Activated CD8-positive, alpha-beta T cell treated with anti-CD3 and anti-CD28 coated beads for 36 hours (primary cell): Measurements from ENCODE around the gene WDR5B. TPM values are rescaled to one million over a fixed set of nuclear protein-coding genes. Genes with fewer than 3 reads are reported as not detected.

ENCODE experiments used
- ATAC-seq: fragments of 200-7000 bp; cut with Tn5 transposase; one replicate; pipeline ENCODE4 v1.10.0; 2021; ENCODE audit warnings: mild to moderate bottlenecking, moderate library complexity
- CTCF ChIA-PET: fragments of 350-600 bp; sonication (Branson Sonifier 250); formaldehyde crosslinking; loops from one replicate; lab custom pipeline; 2021; ENCODE audit warnings: antibody characterized with exemption; lab: Charles Lee
- POLR2A ChIA-PET: fragments of 350-600 bp; sonication (Branson Sonifier 250); formaldehyde crosslinking; loops from one replicate; lab custom pipeline; 2021; ENCODE audit warnings: antibody characterized with exemption; lab: Charles Lee
- DNase-seq: peaks from one replicate; pipeline ENCODE4 v3.0.0-alpha.2; 2020
- H3K27ac Mint-ChIP-seq: one replicate; pipeline ENCODE4 v1.8.0; 2021; ENCODE audit warnings: mild to moderate bottlenecking, mixed read lengths
- H3K27me3 Mint-ChIP-seq: one replicate; pipeline ENCODE4 v1.8.0; 2021; ENCODE audit warnings: mixed read lengths
- H3K36me3 Mint-ChIP-seq: one replicate; pipeline ENCODE4 v1.8.0; 2021; ENCODE audit warnings: low read depth, mixed read lengths
- H3K4me1 Mint-ChIP-seq: one replicate; pipeline ENCODE4 v1.8.0; 2021; ENCODE audit warnings: low read depth, mixed read lengths
- H3K4me3 Mint-ChIP-seq: one replicate; pipeline ENCODE4 v1.8.0; 2021; ENCODE audit warnings: mild to moderate bottlenecking, moderate library complexity, mixed read lengths
- H3K9me3 Mint-ChIP-seq: one replicate; pipeline ENCODE4 v1.8.0; 2021; ENCODE audit warnings: mixed read lengths
- intact Hi-C: fragments of 100-400 bp; cut with micrococcal nuclease; formaldehyde crosslinking; loops from one replicate; pipeline ENCODE4 v1.10.0; 2022
- total RNA-seq, 2 experiments: library from RNA; stranded (reverse); gene quantifications; one replicate each; pipeline ENCODE4 v1.2.3, GENCODE V29; 2021
- TF ChIP-seq, protein P1 (sequence below): fragments of 200-600 bp; IDR thresholded peaks from one replicate; pipeline ENCODE4 v1.8.0; 2022; ENCODE audit warnings: antibody characterized with exemption, mild to moderate bottlenecking

The WDR5B gene
- total RNA-seq, 2 experiments from 2014 or later, result 3.2 to 3.4 TPM

GRCh38 chr3:122405015-122405414, 10.8 kb downstream of the WDR5B start:
- no peaks in the 10 kb centered on the region for H3K9me3 Mint-ChIP-seq
- intact Hi-C loops, result no loop called here
- H3K27me3 Mint-ChIP-seq, result no peaks in the 10 kb centered on the region
- ATAC-seq, result no peak
- POLR2A ChIA-PET, result interaction anchor here (2.5 kb wide), 1 partner anchor 11 kb away, joined by 6 read pairs; the partner anchor contains the start of gene WDR5B
- peaks cover 58% of the 10 kb centered on the region for H3K36me3 Mint-ChIP-seq
- CTCF ChIA-PET, result interaction anchor here (0.7 to 2.4 kb wide), 3 partner anchors 9 to 20 kb away, joined by 3 to 10 read pairs (median 9); partner anchors contain the start of gene FAM162A
- no peak overlapping the region for H3K4me3 Mint-ChIP-seq
- no peak for DNase-seq
- no peak overlapping the region for H3K27ac Mint-ChIP-seq
- TF ChIP-seq, protein P1, sequence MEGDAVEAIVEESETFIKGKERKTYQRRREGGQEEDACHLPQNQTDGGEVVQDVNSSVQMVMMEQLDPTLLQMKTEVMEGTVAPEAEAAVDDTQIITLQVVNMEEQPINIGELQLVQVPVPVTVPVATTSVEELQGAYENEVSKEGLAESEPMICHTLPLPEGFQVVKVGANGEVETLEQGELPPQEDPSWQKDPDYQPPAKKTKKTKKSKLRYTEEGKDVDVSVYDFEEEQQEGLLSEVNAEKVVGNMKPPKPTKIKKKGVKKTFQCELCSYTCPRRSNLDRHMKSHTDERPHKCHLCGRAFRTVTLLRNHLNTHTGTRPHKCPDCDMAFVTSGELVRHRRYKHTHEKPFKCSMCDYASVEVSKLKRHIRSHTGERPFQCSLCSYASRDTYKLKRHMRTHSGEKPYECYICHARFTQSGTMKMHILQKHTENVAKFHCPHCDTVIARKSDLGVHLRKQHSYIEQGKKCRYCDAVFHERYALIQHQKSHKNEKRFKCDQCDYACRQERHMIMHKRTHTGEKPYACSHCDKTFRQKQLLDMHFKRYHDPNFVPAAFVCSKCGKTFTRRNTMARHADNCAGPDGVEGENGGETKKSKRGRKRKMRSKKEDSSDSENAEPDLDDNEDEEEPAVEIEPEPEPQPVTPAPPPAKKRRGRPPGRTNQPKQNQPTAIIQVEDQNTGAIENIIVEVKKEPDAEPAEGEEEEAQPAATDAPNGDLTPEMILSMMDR, result no peak
- H3K4me1 Mint-ChIP-seq, result peaks cover 29% of the 10 kb centered on the region

DNA sequence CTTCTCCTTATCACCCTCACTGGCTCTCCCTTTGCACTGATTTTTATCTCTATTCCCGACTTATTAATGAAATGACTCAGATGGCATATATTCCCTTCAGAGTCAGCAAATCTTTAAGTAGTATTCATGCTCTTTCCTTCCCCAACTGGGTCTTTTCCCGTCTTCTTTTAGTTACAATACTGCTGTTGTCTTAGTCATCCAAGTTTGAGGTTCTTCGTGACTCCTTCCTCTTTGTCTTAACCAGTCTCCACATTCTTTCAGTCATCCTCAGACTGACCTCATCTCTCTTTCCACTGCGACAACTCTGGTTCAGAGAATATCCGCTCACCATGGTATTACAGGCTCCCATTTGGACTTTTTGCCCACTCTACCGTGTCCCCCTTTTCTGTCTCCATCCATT, 12.4 kb downstream of the WDR5B start:
- intact Hi-C loops, result no loop called here
- H3K4me1 Mint-ChIP-seq, result peaks cover 22% of the 10 kb centered on the region
- no peak overlapping the region for H3K4me3 Mint-ChIP-seq
- no peak overlapping the region for H3K27ac Mint-ChIP-seq
- TF ChIP-seq, protein P1, result no peak
- ChIA-PET CTCF (interaction anchor here (1.8 kb wide), 1 partner anchor 10 kb away, joined by 9 read pairs; no protein-coding TSS in a partner anchor), POLR2A (no interaction called here)
- DNase-seq (no peak), ATAC-seq (no peak)
- peaks cover 58% of the 10 kb centered on the region for H3K36me3 Mint-ChIP-seq
- no peaks in the 10 kb centered on the region for H3K9me3 Mint-ChIP-seq
- H3K27me3 Mint-ChIP-seq, result no peaks in the 10 kb centered on the region

GRCh38 chr3:122398920-122399319, 16.9 kb downstream of the WDR5B start:
- intact Hi-C loops, result no loop called here
- CTCF ChIA-PET, result no interaction called here

DNA sequence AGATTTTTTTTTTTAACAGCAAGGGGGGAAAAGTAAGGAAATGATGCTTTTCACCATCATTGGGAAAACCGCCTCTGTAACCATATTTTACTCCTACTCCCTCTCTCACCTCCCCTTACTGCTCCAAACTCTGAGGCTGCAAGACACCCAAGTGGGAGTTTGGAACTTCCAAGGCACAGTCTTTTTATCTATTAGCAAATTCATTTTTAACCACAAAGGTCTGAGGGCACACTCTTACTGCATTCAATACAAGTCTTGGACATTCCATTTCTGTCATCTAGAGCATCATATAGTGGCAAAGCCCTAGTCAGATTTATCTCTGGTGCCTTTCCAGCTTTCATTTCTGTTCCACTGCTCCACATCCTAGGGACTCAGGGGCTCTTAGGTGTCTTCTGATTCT, 18.7 kb downstream of the WDR5B start:
- no peak for DNase-seq
- peaks cover 44% of the 10 kb centered on the region for H3K4me1 Mint-ChIP-seq
- H3K36me3 Mint-ChIP-seq, result peaks cover 38% of the 10 kb centered on the region
- no peak overlapping the region for H3K4me3 Mint-ChIP-seq
- ChIA-PET POLR2A (interaction anchor here (1.2 kb wide), 1 partner anchor 11 kb away, joined by 3 read pairs; no protein-coding TSS in a partner anchor), CTCF (interaction anchor here (1.2 kb wide), 1 partner anchor 11 kb away, joined by 6 read pairs; no protein-coding TSS in a partner anchor)
- H3K27me3 Mint-ChIP-seq, result no peaks in the 10 kb centered on the region
- TF ChIP-seq, protein P1, result no peak
- ATAC-seq, result no peak
- intact Hi-C loops, result no loop called here
- no peak overlapping the region for H3K27ac Mint-ChIP-seq
- H3K9me3 Mint-ChIP-seq, result no peaks in the 10 kb centered on the region

More at GRCh38 chr3:122398920-122399319, 16.9 kb downstream of the WDR5B start:
- Mint-ChIP-seq H3K27me3 (no peaks in the 10 kb centered on the region), H3K4me1 (peaks cover 41% of the 10 kb centered on the region), H3K27ac (no peak overlapping the region), H3K4me3 (no peak overlapping the region), H3K9me3 (no peaks in the 10 kb centered on the region), H3K36me3 (peaks cover 41% of the 10 kb centered on the region)
- DNase-seq (no peak), ATAC-seq (no peak)
- TF ChIP-seq, protein P1, result no peak
- POLR2A ChIA-PET, result interaction anchor here (1.0 kb wide), 1 partner anchor 18 kb away, joined by 3 read pairs; no protein-coding TSS in a partner anchor

DNA sequence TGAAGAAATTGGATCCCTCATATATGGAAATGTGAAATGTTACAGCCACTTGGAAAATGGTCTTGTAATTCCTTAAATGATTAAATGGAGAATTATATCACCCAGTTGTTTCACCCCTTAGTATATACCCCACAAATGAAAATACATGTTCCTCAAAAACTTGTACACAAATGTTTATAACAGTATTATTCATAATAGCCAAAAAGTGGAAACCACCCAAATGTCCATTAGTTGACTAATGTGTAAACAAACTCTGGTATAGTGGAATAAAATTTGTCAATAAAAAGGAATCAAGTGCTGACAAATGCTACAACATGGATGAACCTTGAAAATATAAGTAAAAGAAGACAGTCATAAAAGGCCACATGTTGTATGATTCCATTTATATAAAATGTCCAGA, 19.4 kb downstream of the WDR5B start:
- intact Hi-C loops, result no loop called here
- no peaks in the 10 kb centered on the region for H3K27me3 Mint-ChIP-seq
- H3K27ac Mint-ChIP-seq, result no peak overlapping the region
- POLR2A ChIA-PET, result interaction anchor here (1.0 kb wide), 1 partner anchor 12 kb away, joined by 3 read pairs; the partner anchor contains the start of gene FAM162A
- DNase-seq, result no peak
- CTCF ChIA-PET, result interaction anchor here (0.7 to 1.2 kb wide), 2 partner anchors 12 to 14 kb away, joined by 3 to 4 read pairs; partner anchors contain the start of genes FAM162A and MIX23
- no peaks in the 10 kb centered on the region for H3K9me3 Mint-ChIP-seq
- TF ChIP-seq, protein P1, result no peak
- no peak for ATAC-seq
- H3K4me1 Mint-ChIP-seq, result peaks cover 44% of the 10 kb centered on the region
- no peak overlapping the region for H3K4me3 Mint-ChIP-seq
- peaks cover 38% of the 10 kb centered on the region for H3K36me3 Mint-ChIP-seq
